NB4 (cell line): ENCODE results near the gene OR2T5.
"Not testable (repeated sequence)": the region's sequence is repeated elsewhere in the genome, so short reads cannot be mapped to it uniquely, and the experiment has no call there.

ENCODE experiments used
- MYC ChIP-seq: IDR thresholded peaks from 2 replicates; pipeline ENCODE4 v1.6.1; 2011; ENCODE audit warnings: low read depth, low read length
- POLR2A ChIP-seq: IDR thresholded peaks from 2 replicates; pipeline ENCODE4 v1.6.1; 2011; ENCODE audit warnings: mild to moderate bottlenecking; ENCODE audit not compliant: insufficient read length; ENCODE audit errors: extremely low read depth
- TF ChIP-seq, protein P1 (sequence below): IDR thresholded peaks from one replicate; pipeline ENCODE4 v1.5.1; 2012; ENCODE audit warnings: low read depth, low read length
- TF ChIP-seq, protein P2 (sequence below): IDR thresholded peaks from 2 replicates; pipeline ENCODE4 v1.6.1; 2011; ENCODE audit warnings: low read depth, low read length

DNA sequence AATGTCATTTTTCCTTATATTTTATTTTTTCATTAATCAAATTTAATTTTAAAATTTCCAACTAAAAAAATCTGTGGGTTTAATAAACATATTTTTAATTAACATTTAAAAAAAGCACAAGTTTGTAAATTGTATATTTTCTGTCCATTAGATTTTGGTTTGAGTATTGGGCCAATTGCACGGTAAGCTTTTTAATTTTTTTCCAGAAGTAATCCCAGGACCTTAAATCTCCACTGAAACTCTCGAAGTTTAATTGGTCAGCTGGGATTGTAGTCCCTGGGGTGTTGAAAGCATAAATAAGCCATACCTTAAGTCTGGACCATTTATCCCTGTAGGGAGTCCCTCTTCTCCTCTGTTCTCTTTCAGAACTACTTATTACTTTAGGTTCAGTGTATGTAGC, 19.4 kb downstream of the OR2T5 start, which contains the start of gene OR2G6:
- TF ChIP-seq, protein P1, sequence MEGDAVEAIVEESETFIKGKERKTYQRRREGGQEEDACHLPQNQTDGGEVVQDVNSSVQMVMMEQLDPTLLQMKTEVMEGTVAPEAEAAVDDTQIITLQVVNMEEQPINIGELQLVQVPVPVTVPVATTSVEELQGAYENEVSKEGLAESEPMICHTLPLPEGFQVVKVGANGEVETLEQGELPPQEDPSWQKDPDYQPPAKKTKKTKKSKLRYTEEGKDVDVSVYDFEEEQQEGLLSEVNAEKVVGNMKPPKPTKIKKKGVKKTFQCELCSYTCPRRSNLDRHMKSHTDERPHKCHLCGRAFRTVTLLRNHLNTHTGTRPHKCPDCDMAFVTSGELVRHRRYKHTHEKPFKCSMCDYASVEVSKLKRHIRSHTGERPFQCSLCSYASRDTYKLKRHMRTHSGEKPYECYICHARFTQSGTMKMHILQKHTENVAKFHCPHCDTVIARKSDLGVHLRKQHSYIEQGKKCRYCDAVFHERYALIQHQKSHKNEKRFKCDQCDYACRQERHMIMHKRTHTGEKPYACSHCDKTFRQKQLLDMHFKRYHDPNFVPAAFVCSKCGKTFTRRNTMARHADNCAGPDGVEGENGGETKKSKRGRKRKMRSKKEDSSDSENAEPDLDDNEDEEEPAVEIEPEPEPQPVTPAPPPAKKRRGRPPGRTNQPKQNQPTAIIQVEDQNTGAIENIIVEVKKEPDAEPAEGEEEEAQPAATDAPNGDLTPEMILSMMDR: not testable (repeated sequence)
- TF ChIP-seq POLR2A, MYC: not testable (repeated sequence)
- TF ChIP-seq, protein P2, sequence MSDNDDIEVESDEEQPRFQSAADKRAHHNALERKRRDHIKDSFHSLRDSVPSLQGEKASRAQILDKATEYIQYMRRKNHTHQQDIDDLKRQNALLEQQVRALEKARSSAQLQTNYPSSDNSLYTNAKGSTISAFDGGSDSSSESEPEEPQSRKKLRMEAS: not testable (repeated sequence)
